SJSA1 (cell line): ENCODE measurements around the gene NUP133. TPM values are rescaled to one million over a fixed set of nuclear protein-coding genes. Genes with fewer than 3 reads are reported as not detected.
"Not testable (repeated sequence)": the region's sequence is repeated elsewhere in the genome, so short reads cannot be mapped to it uniquely, and the experiment has no call there.

Source experiments
- DNase-seq, 2 experiments: peaks; one replicate each; pipeline ENCODE4 v3.0.0-alpha.2; 2015 to 2020; ENCODE audit warnings: low spot score in 2 of 2, low read depth in 1 of 2
- H3K27ac ChIP-seq: fragments of 250-450 bp; sonication (Bioruptor Pico); 2 replicates; pipeline ENCODE4 v1.5.1; 2020; ENCODE audit warnings: mild to moderate bottlenecking, moderate library complexity
- H3K27me3 ChIP-seq: fragments of 250-450 bp; sonication (Bioruptor Pico); replicated peaks from 2 replicates; pipeline ENCODE4 v1.5.1; 2020; ENCODE audit warnings: mild to moderate bottlenecking, moderate library complexity
- H3K36me3 ChIP-seq: fragments of 250-450 bp; sonication (Bioruptor Pico); 2 replicates; pipeline ENCODE4 v1.5.1; 2020; ENCODE audit warnings: mild to moderate bottlenecking
- H3K4me1 ChIP-seq: fragments of 250-450 bp; sonication (Bioruptor Pico); replicated peaks from 2 replicates; pipeline ENCODE4 v1.6.1; 2021; ENCODE audit warnings: mild to moderate bottlenecking
- H3K4me3 ChIP-seq: fragments of 250-450 bp; sonication (Bioruptor Pico); 2 replicates; pipeline ENCODE4 v1.5.1; 2020; ENCODE audit warnings: mild to moderate bottlenecking
- H3K9me3 ChIP-seq: fragments of 250-450 bp; sonication (Bioruptor Pico); replicated peaks from 2 replicates; pipeline ENCODE4 v1.5.1; 2020; ENCODE audit warnings: mild to moderate bottlenecking
- total RNA-seq: library from RNA; depleted of rRNA; stranded (reverse); fragments of >200 nt; shearing (Covaris generic); gene quantifications from 2 replicates; pipeline ENCODE4 v1.2.3, GENCODE V29; 2014

Gene NUP133
- total RNA-seq, 1 experiment from 2014 or later: 39.0 TPM

DNA sequence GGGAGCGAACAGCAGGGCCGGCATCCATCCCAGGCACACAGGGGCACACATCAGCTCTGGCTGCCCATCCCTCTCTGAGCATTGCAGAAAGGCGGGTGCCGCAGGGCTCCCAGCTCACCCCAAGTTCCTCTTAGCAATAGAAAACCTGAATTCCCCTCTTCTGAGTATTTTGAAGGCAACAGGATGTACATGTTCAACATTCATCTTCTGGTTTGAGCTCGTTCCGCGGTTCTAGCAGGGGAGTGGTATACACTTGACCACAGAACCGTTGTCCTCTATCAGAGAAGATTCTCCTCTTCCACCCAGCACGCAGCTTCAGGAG lies 97.8 kb downstream of the NUP133 start:
- Histone ChIP-seq H3K9me3 (no peaks in the 10 kb centered on the region), H3K27ac (no peak overlapping the region), H3K27me3 (peaks cover 22% of the 10 kb centered on the region), H3K4me3 (no peak overlapping the region), H3K36me3 (no peaks in the 10 kb centered on the region), H3K4me1 (0 out of 2 replicates have a peak, but pooled peaks cover 6% of the 10 kb centered on the region)
- DNase-seq: no peak

DNA sequence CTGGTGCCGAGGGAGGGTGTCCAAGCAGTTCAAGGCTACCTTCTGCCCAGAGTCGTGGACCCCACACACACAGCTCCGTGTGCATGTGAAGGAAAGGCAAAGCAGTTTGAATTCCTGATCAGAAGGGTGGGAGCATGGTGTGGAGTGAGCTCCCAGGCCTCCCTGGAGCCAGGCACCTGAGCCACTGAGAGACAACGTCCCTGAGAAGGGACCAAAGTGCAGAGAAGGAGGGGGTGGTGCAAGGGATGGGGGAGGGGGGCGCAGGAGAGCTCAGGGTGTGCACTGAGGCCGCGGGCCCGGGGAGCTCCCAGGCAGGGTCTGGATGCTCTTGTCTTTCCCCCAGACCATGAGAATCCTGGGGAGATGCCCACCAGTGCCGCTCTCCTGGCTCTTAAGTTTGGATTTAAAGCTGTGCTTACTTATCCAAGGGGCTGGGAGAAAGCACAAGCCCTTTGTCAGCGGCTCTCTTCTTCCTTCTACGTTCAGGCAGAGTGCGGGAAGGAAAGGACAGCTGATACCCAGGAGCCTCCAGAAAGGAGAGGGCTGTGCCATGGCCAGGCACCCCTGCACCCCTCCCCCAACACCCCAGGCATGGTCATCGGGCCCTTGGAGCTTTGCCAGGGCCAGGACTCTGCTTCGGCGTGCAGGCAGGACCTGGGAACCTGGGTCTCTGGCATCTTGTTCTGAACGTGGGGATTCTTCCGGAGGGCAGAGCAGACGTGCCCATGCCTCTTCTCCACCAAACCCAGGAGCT lies 98.3 kb downstream of the NUP133 start:
- H3K9me3 ChIP-seq: no peaks in the 10 kb centered on the region
- no peaks in the 10 kb centered on the region for H3K36me3 ChIP-seq
- H3K4me1 ChIP-seq: 0 out of 2 replicates have a peak, but pooled peaks cover 6% of the 10 kb centered on the region
- DNase-seq: no peak
- H3K4me3 ChIP-seq: no peak overlapping the region
- no peak overlapping the region for H3K27ac ChIP-seq
- peaks cover 25% of the 10 kb centered on the region for H3K27me3 ChIP-seq

DNA sequence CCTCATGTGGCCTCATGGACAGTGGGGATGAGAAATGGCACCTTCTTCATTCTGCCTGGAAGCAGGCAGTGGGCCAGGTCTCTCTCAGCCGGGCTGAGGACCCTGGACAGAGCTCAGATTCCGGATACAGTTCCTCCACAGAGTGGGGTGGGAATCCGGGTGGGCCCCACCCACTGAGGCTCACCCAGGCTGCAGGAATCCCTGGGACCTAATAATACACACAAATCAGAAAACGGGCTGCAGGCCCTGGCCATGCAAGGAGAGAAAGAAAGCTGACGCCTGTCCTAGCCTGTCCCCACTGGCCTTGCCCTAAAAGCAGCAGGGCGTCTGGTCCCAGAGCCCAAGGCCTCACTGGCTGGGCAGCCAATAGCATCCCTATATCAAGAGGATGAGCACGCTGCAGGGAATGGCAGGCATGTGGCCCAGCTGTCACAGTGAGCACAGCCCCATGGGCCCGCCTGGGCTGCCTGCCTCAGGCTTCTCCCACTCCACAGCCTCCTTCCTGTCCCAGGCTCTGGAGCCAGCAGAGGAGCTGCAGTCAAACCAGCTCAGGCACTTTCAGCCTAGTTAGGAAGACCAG lies 99.6 kb downstream of the NUP133 start:
- 0 out of 2 replicates have a peak, but pooled peaks cover 6% of the 10 kb centered on the region for H3K4me1 ChIP-seq
- no peak overlapping the region for H3K4me3 ChIP-seq
- H3K9me3 ChIP-seq: no peaks in the 10 kb centered on the region
- H3K36me3 ChIP-seq: no peaks in the 10 kb centered on the region
- H3K27ac ChIP-seq: no peak overlapping the region
- peaks cover 28% of the 10 kb centered on the region for H3K27me3 ChIP-seq
- no peak for DNase-seq

DNA sequence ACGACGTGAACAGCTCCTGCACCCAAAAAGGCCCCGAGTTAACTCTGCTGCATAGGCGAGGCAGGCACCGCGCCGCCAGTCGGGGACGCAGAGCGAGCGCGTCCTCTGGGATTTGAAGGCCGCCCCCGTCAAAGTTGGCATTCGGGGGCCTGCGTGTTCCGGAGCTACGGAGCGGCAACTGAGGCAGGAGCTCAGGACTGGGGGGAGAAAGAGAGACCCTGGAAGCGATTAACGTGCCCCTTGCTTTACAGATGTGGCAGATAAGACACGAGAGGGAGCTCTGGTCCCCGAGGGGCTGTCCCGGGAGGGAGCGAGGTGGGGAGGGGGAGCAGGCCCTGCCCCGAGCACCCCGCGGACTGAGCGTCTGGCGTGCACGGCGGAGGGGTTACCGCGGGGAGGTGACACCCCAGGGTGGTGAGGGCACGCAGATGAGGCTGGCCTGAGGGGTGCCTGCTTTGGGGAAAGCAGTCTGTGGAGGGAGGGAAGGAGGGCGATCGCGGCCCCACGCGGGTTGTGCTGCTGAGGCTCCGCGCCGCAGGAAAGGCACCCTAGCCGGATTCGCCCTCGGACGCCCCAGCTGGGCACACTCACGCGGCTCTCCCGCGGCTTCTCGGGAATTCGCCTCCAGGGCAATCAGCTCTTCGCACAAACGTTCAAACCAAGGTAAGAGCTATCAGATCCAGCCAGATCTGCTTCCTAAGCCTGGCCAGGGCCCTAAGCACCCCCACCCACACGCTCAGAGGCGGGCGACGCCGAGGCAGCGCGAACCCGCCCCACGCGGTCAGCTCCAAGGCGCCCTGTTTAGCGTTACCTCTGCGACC lies 100.7 kb downstream of the NUP133 start:
- no peak for DNase-seq
- Histone ChIP-seq H3K4me1 (0 out of 2 replicates have a peak, but pooled peaks cover 6% of the 10 kb centered on the region), H3K4me3 (no peak overlapping the region), H3K36me3 (no peaks in the 10 kb centered on the region), H3K27ac (no peak overlapping the region), H3K27me3 (peaks cover 32% of the 10 kb centered on the region), H3K9me3 (no peaks in the 10 kb centered on the region)

DNA sequence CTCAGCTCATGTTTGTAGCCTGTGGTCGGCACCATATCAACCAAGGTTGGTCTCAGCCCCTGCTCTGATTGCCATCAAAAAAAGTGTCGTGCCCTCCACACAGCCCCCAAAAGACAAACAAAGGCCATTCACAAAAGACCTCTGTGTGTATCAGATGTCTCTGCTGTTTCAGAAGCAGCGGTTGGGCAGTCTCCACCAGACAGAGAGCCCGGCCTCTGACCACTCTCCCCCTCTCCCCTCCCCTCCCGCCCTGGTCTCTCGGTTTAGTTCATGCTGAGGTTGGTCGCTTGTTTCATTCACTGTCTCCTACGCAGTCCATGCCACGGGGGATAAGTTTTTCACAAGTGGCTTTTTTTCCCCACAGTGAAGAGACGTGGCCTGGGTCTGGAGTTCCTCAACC lies 101.3 kb downstream of the NUP133 start:
- no peaks in the 10 kb centered on the region for H3K9me3 ChIP-seq
- peaks cover 32% of the 10 kb centered on the region for H3K27me3 ChIP-seq
- no peak overlapping the region for H3K4me3 ChIP-seq
- 0 out of 2 replicates have a peak, but pooled peaks cover 6% of the 10 kb centered on the region for H3K4me1 ChIP-seq
- DNase-seq: no peak
- no peaks in the 10 kb centered on the region for H3K36me3 ChIP-seq
- no peak overlapping the region for H3K27ac ChIP-seq

DNA sequence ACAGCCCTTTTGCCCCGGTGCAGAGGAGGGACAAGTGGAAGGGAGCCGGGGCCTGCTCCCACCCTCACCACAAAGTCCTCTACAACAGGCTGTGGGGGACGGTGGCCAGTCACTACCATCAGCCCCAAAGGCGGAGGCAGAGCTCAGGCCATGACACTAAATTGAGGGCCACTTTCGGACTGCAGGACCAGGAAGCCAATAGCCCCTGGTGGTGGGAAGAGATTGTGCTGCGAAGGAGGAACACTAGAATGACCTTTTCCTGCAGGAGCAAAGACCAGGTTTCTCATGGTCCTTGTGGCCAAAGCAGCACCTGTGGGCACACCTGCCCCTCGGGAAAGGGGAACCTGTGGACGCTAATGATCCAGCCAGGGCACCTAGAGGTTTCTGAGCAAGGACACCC lies 104.6 kb downstream of the NUP133 start:
- Histone ChIP-seq H3K27ac (no peak overlapping the region), H3K4me3 (no peak overlapping the region), H3K4me1 (no peaks in the 10 kb centered on the region), H3K9me3 (no peaks in the 10 kb centered on the region), H3K36me3 (no peaks in the 10 kb centered on the region), H3K27me3 (peaks cover 41% of the 10 kb centered on the region)
- DNase-seq: no peak

DNA sequence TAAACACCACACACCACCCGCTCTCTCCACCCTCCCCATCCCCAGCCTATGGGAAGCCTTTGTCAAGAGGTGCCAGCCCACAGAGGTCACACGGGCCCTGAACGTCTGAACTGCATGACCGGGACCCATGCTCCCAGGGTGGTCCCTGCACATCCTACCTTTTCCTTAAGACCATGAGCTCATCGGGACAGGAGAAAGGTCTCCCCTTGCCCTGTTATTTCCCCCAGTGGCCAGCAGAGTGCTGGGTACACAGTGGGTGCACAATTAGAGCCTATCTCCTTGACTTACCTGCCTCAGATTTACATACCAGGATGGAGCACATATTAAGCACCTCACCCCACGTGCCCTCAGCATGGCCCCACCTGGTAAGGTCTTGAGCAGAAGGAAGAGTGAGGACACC lies 105.1 kb downstream of the NUP133 start:
- Histone ChIP-seq H3K4me3 (no peak overlapping the region), H3K27ac (no peak overlapping the region), H3K36me3 (no peaks in the 10 kb centered on the region), H3K27me3 (peaks cover 47% of the 10 kb centered on the region), H3K9me3 (no peaks in the 10 kb centered on the region), H3K4me1 (no peaks in the 10 kb centered on the region)
- DNase-seq: no peak

DNA sequence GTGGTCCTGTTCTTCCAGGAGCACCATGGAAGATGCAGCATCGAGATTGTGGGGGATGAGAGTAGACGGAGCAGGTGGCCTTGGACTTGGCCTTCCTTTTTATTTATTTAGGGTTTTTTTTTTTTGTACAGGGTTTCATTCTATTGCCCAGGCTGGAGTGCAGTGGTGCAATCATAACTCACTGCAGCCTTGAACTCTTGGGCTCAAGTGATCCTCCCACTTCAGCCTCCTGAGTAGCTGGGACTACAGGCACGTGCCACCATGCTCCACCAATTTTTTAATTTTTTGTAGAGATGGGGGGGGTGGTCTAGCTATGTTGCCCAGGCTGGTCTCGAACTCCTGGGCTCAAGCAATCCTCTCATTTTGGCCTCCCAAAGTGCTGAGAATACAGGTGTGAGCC lies 105.8 kb downstream of the NUP133 start:
- H3K27me3 ChIP-seq: peaks cover 43% of the 10 kb centered on the region
- not testable (repeated sequence) for H3K27ac ChIP-seq, H3K4me3 ChIP-seq, H3K36me3 ChIP-seq, DNase-seq, H3K4me1 ChIP-seq, H3K9me3 ChIP-seq

DNA sequence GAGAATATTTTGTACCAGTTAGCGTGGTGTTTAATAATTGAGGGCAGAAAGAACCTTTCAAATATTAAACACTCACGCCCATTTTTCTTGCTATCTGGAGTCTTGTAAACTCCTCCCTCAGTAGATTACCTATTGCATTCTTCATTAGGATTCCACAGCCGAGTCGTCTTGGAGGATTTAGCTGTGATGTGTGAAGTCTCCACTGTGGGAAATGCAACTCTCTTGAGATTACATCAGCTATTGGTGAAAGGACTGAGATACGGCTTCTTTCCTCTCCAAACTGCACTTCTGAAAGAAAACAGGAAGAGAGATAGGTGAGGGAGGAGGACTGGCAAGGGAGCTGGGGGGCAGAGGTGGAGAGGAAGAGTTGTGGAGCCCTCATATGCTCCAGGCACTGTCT lies 110.4 kb downstream of the NUP133 start:
- Histone ChIP-seq H3K27me3 (peaks cover 18% of the 10 kb centered on the region), H3K9me3 (no peaks in the 10 kb centered on the region)

DNA sequence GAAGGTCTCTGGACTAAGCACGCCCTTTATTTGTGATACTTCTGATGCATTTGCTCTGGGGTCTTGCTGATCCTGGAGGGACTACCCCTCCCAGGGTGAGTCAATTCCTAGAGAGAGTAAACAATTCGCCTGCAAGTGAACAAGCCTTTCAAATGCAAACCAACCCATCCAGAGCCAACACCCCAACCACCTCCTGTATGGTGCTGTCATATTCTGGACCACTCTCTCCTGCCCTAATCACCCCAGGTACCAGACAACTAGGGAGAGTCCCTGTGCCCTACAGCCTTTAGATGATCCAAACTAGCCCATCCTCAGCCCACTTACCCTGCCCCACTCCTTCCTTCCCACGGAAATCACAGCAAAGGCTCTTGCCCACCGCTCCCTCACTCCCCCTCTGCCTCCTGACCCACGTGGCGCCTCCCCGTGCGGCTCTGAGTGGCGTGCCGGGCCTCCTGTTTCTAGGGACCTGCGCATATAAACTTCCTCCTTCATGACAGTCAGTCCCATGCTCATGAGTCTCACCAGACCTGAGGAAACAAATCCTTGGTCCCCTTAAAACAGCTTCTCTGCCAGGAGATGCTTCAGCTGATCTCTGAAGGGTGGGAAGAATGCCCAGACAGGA lies 111.4 kb downstream of the NUP133 start:
- H3K9me3 ChIP-seq: no peaks in the 10 kb centered on the region
- no peak overlapping the region for H3K4me3 ChIP-seq
- H3K27ac ChIP-seq: no peak overlapping the region
- no peaks in the 10 kb centered on the region for H3K4me1 ChIP-seq
- H3K27me3 ChIP-seq: peaks cover 17% of the 10 kb centered on the region
- H3K36me3 ChIP-seq: no peaks in the 10 kb centered on the region
- no peak for DNase-seq

More for the DNA sequence above, 110.4 kb downstream of the NUP133 start:
- DNase-seq: no peak
- Histone ChIP-seq H3K4me1 (no peaks in the 10 kb centered on the region), H3K4me3 (no peak overlapping the region), H3K36me3 (no peaks in the 10 kb centered on the region), H3K27ac (no peak overlapping the region)

DNA sequence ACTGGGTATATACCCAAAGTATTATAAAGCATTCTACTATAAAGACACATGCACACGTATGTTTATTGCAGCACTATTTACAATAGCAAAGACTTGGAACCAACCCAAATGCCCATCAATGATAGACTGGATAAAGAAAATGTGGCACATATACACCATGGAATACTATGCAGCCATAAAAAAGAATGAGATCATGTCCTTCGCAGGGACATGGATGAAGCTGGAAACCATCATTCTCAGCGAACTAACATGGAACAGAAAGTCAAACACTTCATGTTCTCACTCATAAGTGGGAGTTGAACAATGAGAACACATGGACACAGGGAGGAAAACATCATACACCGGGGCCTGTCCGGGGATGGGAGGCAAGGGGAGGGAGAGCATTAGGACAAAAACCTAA lies 113.6 kb downstream of the NUP133 start:
- not testable (repeated sequence) for DNase-seq, H3K4me3 ChIP-seq, H3K27ac ChIP-seq, H3K9me3 ChIP-seq, H3K4me1 ChIP-seq, H3K36me3 ChIP-seq
- peaks cover 12% of the 10 kb centered on the region for H3K27me3 ChIP-seq

DNA sequence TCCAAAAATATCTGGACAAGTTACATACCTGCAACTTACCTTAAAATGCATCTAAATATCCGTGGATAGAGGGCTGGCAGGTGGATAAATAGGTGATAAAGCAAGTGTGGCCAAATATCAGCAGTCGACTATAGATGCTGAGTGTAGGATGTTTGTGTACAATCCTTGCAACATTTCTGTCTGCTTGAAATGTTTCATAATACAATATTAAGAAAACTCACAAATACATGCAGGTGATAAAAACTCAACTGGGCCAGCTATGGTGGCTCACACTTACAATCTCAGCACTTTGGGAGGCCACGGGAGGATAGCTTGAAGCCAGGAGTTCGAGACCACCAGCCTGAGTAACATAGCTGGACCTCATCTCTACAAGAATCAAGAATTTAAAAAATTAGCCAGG lies 115.2 kb downstream of the NUP133 start:
- no peak overlapping the region for H3K27ac ChIP-seq
- H3K4me3 ChIP-seq: no peak overlapping the region
- H3K4me1 ChIP-seq: peaks cover 19% of the 10 kb centered on the region
- H3K36me3 ChIP-seq: no peaks in the 10 kb centered on the region
- DNase-seq: no peak
- 0 out of 2 replicates have a peak, but pooled peaks cover 2% of the 10 kb centered on the region for H3K27me3 ChIP-seq
- peaks cover 3% of the 10 kb centered on the region; the same call in 1 of the 2 replicates for H3K9me3 ChIP-seq
